Measurements from ENCODE around the gene XKRX.

XKRX gene

GRCh38 chrX:100883654-100884053, 45.1 kb downstream of the XKRX start:
- no peak for DNase-seq

- no peak for DNase-seq
Measured at GRCh38 chrX:100880368-100880767, 48.3 kb downstream of the XKRX start.

- DNase-seq = no peak
Measured at GRCh38 chrX:100874325-100874724, 54.4 kb downstream of the XKRX start, which contains the start of gene NOX1. NOX1 (minus strand) TSS chrX:100874359; CDS start chrX:100874139, 220 bp downstream.

GRCh38 chrX:100871594-100872560, 56.8 kb downstream of the XKRX start:
- DNase-seq = no peak

GRCh38 chrX:100870527-100870926, 58.2 kb downstream of the XKRX start:
- no peak for DNase-seq

GRCh38 chrX:100868273-100868672, 60.4 kb downstream of the XKRX start:
- DNase-seq = no peak

- no peak for DNase-seq
Measured at GRCh38 chrX:100864657-100865391, 63.9 kb downstream of the XKRX start.
